ENCODE data around the gene PAPPA. TPM values are rescaled to one million over a fixed set of nuclear protein-coding genes. Genes with fewer than 3 reads are reported as not detected.
A peak's percentile ranks its signal among the peaks of the same experiment; 100 is the strongest.

The PAPPA gene
- total RNA-seq, 1 experiment from 2014 or later: 0.20 TPM

- peak; percentile 50 for DNase-seq (ENCODE audit: low read depth)
Observed at GRCh38 chr9:116275418-116276195, 122.0 kb downstream of the PAPPA start.

GRCh38 chr9:116276196-116276493 is 122.6 kb downstream of the PAPPA start:
- DNase-seq (ENCODE audit: low read depth): no peak

GRCh38 chr9:116276651-116277121 is 123.1 kb downstream of the PAPPA start:
- DNase-seq (ENCODE audit: low read depth): no peak

GRCh38 chr9:116278326-116278725 is 124.7 kb downstream of the PAPPA start:
- DNase-seq (ENCODE audit: low read depth): peak; percentile 68

- DNase-seq (ENCODE audit: low read depth): peak; percentile 91
Observed at GRCh38 chr9:116279230-116279629, 125.6 kb downstream of the PAPPA start.

- peak; percentile 76 for DNase-seq (ENCODE audit: low read depth)
Observed at GRCh38 chr9:116280529-116280928, 126.9 kb downstream of the PAPPA start.

- no peak for DNase-seq (ENCODE audit: low read depth)
Observed at GRCh38 chr9:116282597-116282996, 129.0 kb downstream of the PAPPA start.

- DNase-seq (ENCODE audit: low read depth): no peak
Observed at GRCh38 chr9:116284518-116284917, 130.9 kb downstream of the PAPPA start.

GRCh38 chr9:116285320-116285719 is 131.7 kb downstream of the PAPPA start:
- DNase-seq (ENCODE audit: low read depth): no peak

- DNase-seq (ENCODE audit: low read depth): no peak
Observed at GRCh38 chr9:116286297-116286696, 132.7 kb downstream of the PAPPA start.

GRCh38 chr9:116287721-116288120 is 134.1 kb downstream of the PAPPA start:
- DNase-seq (ENCODE audit: low read depth): peak; percentile 75

GRCh38 chr9:116288658-116289057 is 135.1 kb downstream of the PAPPA start:
- DNase-seq (ENCODE audit: low read depth): peak; percentile 99

- no peak for DNase-seq (ENCODE audit: low read depth)
Observed at GRCh38 chr9:116297346-116297745, 143.8 kb downstream of the PAPPA start.

- no peak for DNase-seq (ENCODE audit: low read depth)
Observed at GRCh38 chr9:116298249-116298648, 144.7 kb downstream of the PAPPA start.

GRCh38 chr9:116298878-116299391 is 145.3 kb downstream of the PAPPA start:
- DNase-seq (ENCODE audit: low read depth): no peak

GRCh38 chr9:116300360-116300870 is 146.8 kb downstream of the PAPPA start:
- DNase-seq (ENCODE audit: low read depth): no peak

GRCh38 chr9:116303270-116303669 is 149.7 kb downstream of the PAPPA start:
- no peak for DNase-seq (ENCODE audit: low read depth)

GRCh38 chr9:116303886-116304538 is 150.4 kb downstream of the PAPPA start:
- no peak for DNase-seq (ENCODE audit: low read depth)

- DNase-seq (ENCODE audit: low read depth): no peak
Observed at GRCh38 chr9:116304761-116305160, 151.2 kb downstream of the PAPPA start.

GRCh38 chr9:116308076-116308475 is 154.5 kb downstream of the PAPPA start:
- DNase-seq (ENCODE audit: low read depth): no peak

GRCh38 chr9:116309900-116310611 is 156.5 kb downstream of the PAPPA start:
- no peak for DNase-seq (ENCODE audit: low read depth)

GRCh38 chr9:116312221-116312620 is 158.6 kb downstream of the PAPPA start:
- no peak for DNase-seq (ENCODE audit: low read depth)

Measured in M059J (cell line).